SK-N-SH (cell line): Measurements from ENCODE around the gene MOCOS. TPM values are rescaled to one million over a fixed set of nuclear protein-coding genes. Genes with fewer than 3 reads are reported as not detected.

Experiments used
- CTCF ChIA-PET: fragments of 300-600, 350-600 bp; formaldehyde crosslinking; extraction: SDS; loops from one replicate; lab custom pipeline; 2021; lab: Yijun Ruan, JAX
- POLR2A ChIA-PET: fragments of 350-600 bp; sonication (Branson Sonifier 250); formaldehyde crosslinking; extraction: SDS; loops from one replicate; lab custom pipeline; 2020; ENCODE audit warnings: antibody characterized with exemption, inconsistent platforms; lab: Yijun Ruan, JAX
- DNase-seq: peaks from one replicate; pipeline ENCODE4 v3.0.0; 2012
- H2AFZ ChIP-seq: fragments of 200-600 bp; sonication (generic); 2 replicates; pipeline ENCODE4 v1.8.1; 2016; ENCODE audit warnings: antibody characterized with exemption, mild to moderate bottlenecking, low read depth
- H3F3A ChIP-seq: fragments of 200-600 bp; sonication (generic); replicated peaks from 2 replicates; pipeline ENCODE3; 2016; ENCODE audit warnings: antibody characterized with exemption, mild to moderate bottlenecking; ENCODE audit not compliant: insufficient read depth
- H3K27ac ChIP-seq, 2 experiments: fragments of 200-500 bp in 1 of 2; fragments of 200-600 bp in 1 of 2; sonication (Bioruptor generic) in 1 of 2; sonication (generic), shearing (Covaris generic) in 1 of 2; 2 replicates each; pipeline versions ENCODE4 v1.5.1 to v1.6.1; 2014 to 2016; ENCODE audit warnings: low read depth in 2 of 2, inconsistent platforms in 1 of 2, low read length in 1 of 2, mild to moderate bottlenecking in 1 of 2, mixed read lengths in 1 of 2
- H3K27me3 ChIP-seq: fragments of 200-600 bp; sonication (generic), shearing (Covaris generic); 2 replicates; pipeline ENCODE4 v1.6.1; 2016; ENCODE audit warnings: mixed run types; ENCODE audit not compliant: insufficient read depth
- H3K36me3 ChIP-seq, 2 experiments: fragments of 200-500 bp in 1 of 2; fragments of 200-600 bp in 1 of 2; sonication (Bioruptor generic) in 1 of 2; sonication (generic) in 1 of 2; replicated peaks in 1 of 2; 2 replicates each; pipeline versions ENCODE3 to v1.5.1; 2014 to 2016; ENCODE audit warnings: low read length in 1 of 2, mild to moderate bottlenecking in 1 of 2; ENCODE audit not compliant: insufficient read depth in 2 of 2, control insufficient read depth in 1 of 2
- H3K4me1 ChIP-seq, 2 experiments: fragments of 200-500 bp in 1 of 2; fragments of 200-600 bp in 1 of 2; sonication (Bioruptor generic) in 1 of 2; sonication (generic), shearing (Covaris generic) in 1 of 2; 2 replicates each; pipeline versions ENCODE4 v1.5.1 to v1.6.1; 2014 to 2016; ENCODE audit warnings: low read depth in 1 of 2, low read length in 1 of 2, mixed run types in 1 of 2; ENCODE audit not compliant: insufficient read depth in 2 of 2, control insufficient read depth in 1 of 2
- H3K4me2 ChIP-seq: fragments of 200-600 bp; sonication (generic), shearing (Covaris generic); 2 replicates; pipeline ENCODE4 v1.6.1; 2017; ENCODE audit warnings: mixed run types
- H3K4me3 ChIP-seq, 2 experiments: fragments of 200-500 bp in 1 of 2; fragments of 200-600 bp in 1 of 2; sonication (Bioruptor generic) in 1 of 2; sonication (generic), shearing (Covaris generic) in 1 of 2; 2 replicates each; pipeline versions ENCODE4 v1.5.1 to v1.8.1; 2014 to 2016; ENCODE audit warnings: low read depth in 2 of 2, inconsistent platforms in 1 of 2, low read length in 1 of 2, mild to moderate bottlenecking in 1 of 2, mixed read lengths in 1 of 2, moderate library complexity in 1 of 2
- H3K79me2 ChIP-seq: fragments of 200-600 bp; sonication (generic); 2 replicates; pipeline ENCODE4 v1.8.1; 2017; ENCODE audit warnings: mild to moderate bottlenecking; ENCODE audit not compliant: insufficient read depth
- H3K9ac ChIP-seq: fragments of 200-600 bp; sonication (generic); 2 replicates; pipeline ENCODE4 v1.6.1; 2017; ENCODE audit warnings: mixed run types
- H3K9me2 ChIP-seq: fragments of 200-600 bp; sonication (generic); 2 replicates; pipeline ENCODE4 v1.6.1; 2017; ENCODE audit warnings: mixed run types
- H3K9me3 ChIP-seq: fragments of 200-600 bp; sonication (generic); 2 replicates; pipeline ENCODE4 v1.6.1; 2017; ENCODE audit warnings: mixed run types, mild to moderate bottlenecking, moderate library complexity
- H4K20me1 ChIP-seq: fragments of 200-600 bp; sonication (generic); 2 replicates; pipeline ENCODE4 v1.6.1; 2017; ENCODE audit warnings: mild to moderate bottlenecking, mixed run types; ENCODE audit not compliant: insufficient read depth
- FOXJ3 ChIP-seq: sonication (generic); formaldehyde crosslinking; IDR thresholded peaks from 2 replicates; pipeline ENCODE4 v1.5.1; 2020; ENCODE audit warnings: mild to moderate bottlenecking, missing genetic modification reagents
- FOXM1 ChIP-seq: IDR thresholded peaks from 2 replicates; pipeline ENCODE4 v1.4.0; 2012; ENCODE audit warnings: low read depth, mild to moderate bottlenecking
- GATA2 ChIP-seq: sonication (generic); formaldehyde crosslinking; IDR thresholded peaks from 2 replicates; pipeline ENCODE4 v1.5.0; 2020; ENCODE audit warnings: mild to moderate bottlenecking, missing genetic modification reagents
- MXI1 ChIP-seq: IDR thresholded peaks from 2 replicates; pipeline ENCODE4 v1.6.1; 2012; ENCODE audit warnings: mild to moderate bottlenecking, low read depth, low read length, improper control_type of control experiment
- REST ChIP-seq: IDR thresholded peaks from 2 replicates; pipeline ENCODE4 v1.6.1; 2012; ENCODE audit warnings: mild to moderate bottlenecking, low read depth, low read length, moderate library complexity
- RFX5 ChIP-seq: IDR thresholded peaks from 2 replicates; pipeline ENCODE4 v1.6.1; 2012; ENCODE audit warnings: mild to moderate bottlenecking, improper control_type of control experiment, low read length
- RXRA ChIP-seq: IDR thresholded peaks from 2 replicates; pipeline ENCODE4 v1.4.0; 2012; ENCODE audit warnings: low read depth, mild to moderate bottlenecking, borderline replicate concordance
- YY1 ChIP-seq: IDR thresholded peaks from 2 replicates; pipeline ENCODE4 v1.4.0; 2012; ENCODE audit warnings: low read depth, mild to moderate bottlenecking
- WGBS: methylation state at CpG from one replicate; pipeline ENCODE4 v1.1.6; 2017; ENCODE audit warnings: low lambda C conversion rate; 5-methylcytosine and 5-hydroxymethylcytosine counted together
- polyA plus RNA-seq, 3 experiments: library from polyadenylated mRNA; depleted of rRNA; stranded (reverse); fragments of >200 nt; gene quantifications; 2 replicates each; pipeline ENCODE4 v1.2.3, GENCODE V29; 2012
- TF ChIP-seq, protein P1 (sequence below): fragments of 150-350 bp; IDR thresholded peaks from 2 replicates; pipeline ENCODE4 v1.6.1; 2016; ENCODE audit warnings: mild to moderate bottlenecking, low read depth, low read length

MOCOS gene
- polyA plus RNA-seq, 1 of the 3 experiments (the other 2 are of a cell fraction), result 1.2 TPM

GRCh38 chr18:36298126-36298741, 110.9 kb downstream of the MOCOS start:
- no peaks in the 10 kb centered on the region; the same call in 1 of the 2 replicates for H3K9me3 ChIP-seq
- POLR2A ChIA-PET, result interaction anchor here (0.5 to 2.8 kb wide), 8 partner anchors 11 to 1254 kb away, joined by 3 to 13 read pairs (median 4); no protein-coding TSS in a partner anchor
- peak overlapping the region; percentile 98 for H3K4me2 ChIP-seq
- no peaks in the 10 kb centered on the region for H4K20me1 ChIP-seq
- H3K27me3 ChIP-seq, result peaks cover 6% of the 10 kb centered on the region; the same call in 1 of the 2 replicates
- H3K4me3 ChIP-seq, result peak overlapping the region; percentile 68 to 79
- H2AFZ ChIP-seq, result peak overlapping the region; percentile 78; the same call in 1 of the 2 replicates
- H3K9me2 ChIP-seq, result no peaks in the 10 kb centered on the region
- WGBS, result under 1% methylated on average over 12 of the region's 67 CpGs
- peak overlapping the region; percentile 72; the same call in 1 of the 2 replicates for H3K9ac ChIP-seq
- peaks cover 0 to 21% of the 10 kb centered on the region in 2 experiments; a peak in 2 of 4 replicates for H3K4me1 ChIP-seq
- peak overlapping the region; percentile 24 to 89; a peak in 3 of 4 replicates for H3K27ac ChIP-seq
- H3K36me3 ChIP-seq, result no peaks in the 10 kb centered on the region
- peak; percentile 80 for DNase-seq
- TF ChIP-seq YY1 (no peak), RFX5 (no peak), MXI1 (peak; percentile 42), GATA2 (CRISPR knock-in tag) (no peak), FOXJ3 (CRISPR knock-in tag) (no peak)
- TF ChIP-seq, protein P1, sequence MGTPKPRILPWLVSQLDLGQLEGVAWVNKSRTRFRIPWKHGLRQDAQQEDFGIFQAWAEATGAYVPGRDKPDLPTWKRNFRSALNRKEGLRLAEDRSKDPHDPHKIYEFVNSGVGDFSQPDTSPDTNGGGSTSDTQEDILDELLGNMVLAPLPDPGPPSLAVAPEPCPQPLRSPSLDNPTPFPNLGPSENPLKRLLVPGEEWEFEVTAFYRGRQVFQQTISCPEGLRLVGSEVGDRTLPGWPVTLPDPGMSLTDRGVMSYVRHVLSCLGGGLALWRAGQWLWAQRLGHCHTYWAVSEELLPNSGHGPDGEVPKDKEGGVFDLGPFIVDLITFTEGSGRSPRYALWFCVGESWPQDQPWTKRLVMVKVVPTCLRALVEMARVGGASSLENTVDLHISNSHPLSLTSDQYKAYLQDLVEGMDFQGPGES, result no peak
- TF ChIP-seq, all 33 proteins: peak for 1
- no peaks in the 10 kb centered on the region for H3F3A ChIP-seq
- H3K79me2 ChIP-seq, result peaks cover 7% of the 10 kb centered on the region; the same call in 1 of the 2 replicates
- CTCF ChIA-PET, result interaction anchor here (0.7 to 4.3 kb wide), 11 partner anchors 10 to 413 kb away, joined by 3 to 24 read pairs (median 5); no protein-coding TSS in a partner anchor

DNA sequence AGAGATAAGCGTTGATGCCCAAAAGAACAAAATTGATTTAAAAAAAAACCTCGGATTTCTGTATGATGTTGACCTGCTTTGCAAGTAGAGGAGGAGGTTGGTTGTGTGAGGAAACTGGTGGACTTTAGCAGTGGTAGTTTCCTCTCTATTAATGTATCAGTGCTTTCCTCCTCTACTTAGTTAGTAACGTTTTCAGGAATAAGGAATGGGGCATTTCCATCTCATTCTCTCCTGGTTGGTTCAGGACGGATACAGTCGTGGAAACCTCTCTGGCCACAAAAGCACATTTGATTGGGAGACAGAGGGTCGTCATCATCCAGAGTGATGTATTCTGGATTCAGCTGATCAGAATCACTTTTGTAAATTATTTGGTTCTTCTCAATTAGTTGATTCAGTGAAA, 111.7 kb downstream of the MOCOS start:
- peak overlapping the region in 1 of 2 experiments; percentile 79; a peak in 2 of 4 replicates for H3K4me3 ChIP-seq
- H3K9ac ChIP-seq, result no peak overlapping the region
- 94% methylated on average over 6 of the region's 6 CpGs for WGBS
- DNase-seq, result no peak
- peaks cover 10% of the 10 kb centered on the region; the same call in 1 of the 2 replicates for H3K27me3 ChIP-seq
- H3K27ac ChIP-seq, result no peak overlapping the region; a peak in 1 of 4 replicates
- peaks cover 0 to 25% of the 10 kb centered on the region in 2 experiments; a peak in 2 of 4 replicates for H3K4me1 ChIP-seq
- no peaks in the 10 kb centered on the region for H4K20me1 ChIP-seq
- TF ChIP-seq MXI1 (no peak), REST (no peak), FOXM1 (no peak), FOXJ3 (CRISPR knock-in tag) (no peak), RXRA (no peak)
- no peak overlapping the region for H2AFZ ChIP-seq
- POLR2A ChIA-PET, result interaction anchor here (2.8 kb wide), 1 partner anchor 10 kb away, joined by 13 read pairs; no protein-coding TSS in a partner anchor
- no peaks in the 10 kb centered on the region for H3K9me3 ChIP-seq
- CTCF ChIA-PET, result interaction anchor here (0.7 to 4.3 kb wide), 6 partner anchors 9 to 281 kb away, joined by 3 to 24 read pairs (median 9); no protein-coding TSS in a partner anchor
- no peaks in the 10 kb centered on the region for H3K36me3 ChIP-seq
- H3F3A ChIP-seq, result no peaks in the 10 kb centered on the region
- peaks cover 7% of the 10 kb centered on the region; the same call in 1 of the 2 replicates for H3K79me2 ChIP-seq
- no peak overlapping the region for H3K4me2 ChIP-seq
- no peaks in the 10 kb centered on the region for H3K9me2 ChIP-seq
